Vagina (tissue), 2 donors: ENCODE measurements around the gene TEX264.

ENCODE experiments used
- CTCF ChIP-seq, 3 experiments: fragments of 450-650 bp in 2 of 3; fragments of 200-600 bp in 1 of 3; sonication (generic) in 1 of 3; IDR thresholded peaks; one replicate each; pipeline ENCODE4 v1.5.1; 2017 to 2019; ENCODE audit warnings: antibody characterized with exemption in 3 of 3, mild to moderate bottlenecking in 2 of 3, moderate library complexity in 2 of 3
- POLR2AphosphoS5 ChIP-seq, 2 donors: sonication (generic); formaldehyde crosslinking; IDR thresholded peaks; one replicate each; pipeline ENCODE4 v1.9.0; 2017; ENCODE audit warnings: antibody characterized with exemption in 2 of 2, mild to moderate bottlenecking in 2 of 2, low read depth in 1 of 2; ENCODE audit not compliant: insufficient read depth in 1 of 2

DNA sequence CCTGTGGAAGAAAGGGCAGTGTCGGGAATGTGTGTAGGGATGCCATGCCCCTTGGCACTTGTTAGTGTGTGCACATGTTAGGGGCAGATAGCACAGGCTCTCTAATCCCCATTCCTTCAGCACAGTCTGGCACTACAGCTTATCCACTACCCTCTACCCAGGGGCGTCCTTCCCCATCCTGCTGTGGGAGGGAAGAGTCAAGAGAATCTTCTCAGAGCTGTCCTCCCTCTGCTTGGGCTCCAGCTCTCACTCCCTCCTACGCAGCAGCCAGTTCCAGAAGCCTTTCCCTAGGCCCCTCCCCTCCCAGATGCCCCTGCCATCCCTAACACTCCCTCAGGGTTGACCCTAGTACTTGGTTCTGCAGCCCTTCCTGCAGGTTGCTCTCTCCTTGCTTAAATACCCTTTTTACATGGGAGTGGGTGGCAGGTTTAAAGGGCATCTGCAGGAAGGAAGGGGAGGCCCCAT is 35.0 kb downstream of the TEX264 start:
- TF ChIP-seq POLR2AphosphoS5 (IDR thresholded peaks at IDR 0.05; ENCODE audit: insufficient read depth in 1 of 2, low read depth in 1 of 2) (no peak), CTCF (IDR thresholded peaks at IDR 0.05) (no peak)
